ENCODE data around the gene VWC2L. TPM values are rescaled to one million over a fixed set of nuclear protein-coding genes. Genes with fewer than 3 reads are reported as not detected.

Gene VWC2L
- total RNA-seq, 1 experiment from 2014 or later, result not detected

- Histone ChIP-seq H3K4me1 (no peaks in the 10 kb centered on the region), H3K27me3 (replicated peaks; ENCODE audit: control insufficient read depth, insufficient read depth, low read length) (no peaks in the 10 kb centered on the region), H3K9me3 (no peaks in the 10 kb centered on the region), H3K36me3 (ENCODE audit: control insufficient read depth, insufficient read depth, low read length) (no peaks in the 10 kb centered on the region), H3K4me3 (ENCODE audit: low read depth, low read length) (no peak overlapping the region)
- H3K4me3 Mint-ChIP-seq (ENCODE audit: unreplicated experiment), result no peak overlapping the region
- ChIA-PET CTCF (no interaction called here), POLR2A (no interaction called here)
- no TSS peak for BruUV-seq (replicated peaks)
- TF ChIP-seq, protein P1, sequence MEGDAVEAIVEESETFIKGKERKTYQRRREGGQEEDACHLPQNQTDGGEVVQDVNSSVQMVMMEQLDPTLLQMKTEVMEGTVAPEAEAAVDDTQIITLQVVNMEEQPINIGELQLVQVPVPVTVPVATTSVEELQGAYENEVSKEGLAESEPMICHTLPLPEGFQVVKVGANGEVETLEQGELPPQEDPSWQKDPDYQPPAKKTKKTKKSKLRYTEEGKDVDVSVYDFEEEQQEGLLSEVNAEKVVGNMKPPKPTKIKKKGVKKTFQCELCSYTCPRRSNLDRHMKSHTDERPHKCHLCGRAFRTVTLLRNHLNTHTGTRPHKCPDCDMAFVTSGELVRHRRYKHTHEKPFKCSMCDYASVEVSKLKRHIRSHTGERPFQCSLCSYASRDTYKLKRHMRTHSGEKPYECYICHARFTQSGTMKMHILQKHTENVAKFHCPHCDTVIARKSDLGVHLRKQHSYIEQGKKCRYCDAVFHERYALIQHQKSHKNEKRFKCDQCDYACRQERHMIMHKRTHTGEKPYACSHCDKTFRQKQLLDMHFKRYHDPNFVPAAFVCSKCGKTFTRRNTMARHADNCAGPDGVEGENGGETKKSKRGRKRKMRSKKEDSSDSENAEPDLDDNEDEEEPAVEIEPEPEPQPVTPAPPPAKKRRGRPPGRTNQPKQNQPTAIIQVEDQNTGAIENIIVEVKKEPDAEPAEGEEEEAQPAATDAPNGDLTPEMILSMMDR (IDR thresholded peaks at IDR 0.05; ENCODE audit: insufficient read depth in 1 of 2, low read depth in 1 of 2, low read length in 1 of 2, severe bottlenecking in 1 of 2, unreplicated experiment in 1 of 2), result no peak
- no peaks in the 10 kb centered on the region for H3K4me1 Mint-ChIP-seq (ENCODE audit: low read depth, unreplicated experiment)
- H3K36me3 Mint-ChIP-seq (ENCODE audit: insufficient read depth, unreplicated experiment), result no peaks in the 10 kb centered on the region
- no peak for DNase-seq
- no peak overlapping the region for H3K27ac Mint-ChIP-seq (ENCODE audit: unreplicated experiment)
- no peaks in the 10 kb centered on the region for H3K9me3 Mint-ChIP-seq (ENCODE audit: unreplicated experiment)
- intact Hi-C loops (cut with micrococcal nuclease; ENCODE audit: unreplicated experiment), result no loop called here
- peaks cover 3% of the 10 kb centered on the region for H3K27me3 Mint-ChIP-seq (ENCODE audit: insufficient read depth, unreplicated experiment)
Observed at GRCh38 chr2:214611015-214611414, 200.2 kb downstream of the VWC2L start.

- intact Hi-C loops (cut with micrococcal nuclease; ENCODE audit: unreplicated experiment), result no loop called here
- H3K4me1 ChIP-seq, result no peaks in the 10 kb centered on the region
- H3K4me3 Mint-ChIP-seq (ENCODE audit: unreplicated experiment), result no peak overlapping the region
- ChIA-PET POLR2A (no interaction called here), CTCF (no interaction called here)
- no peaks in the 10 kb centered on the region for H3K27me3 Mint-ChIP-seq (ENCODE audit: insufficient read depth, unreplicated experiment)
- no peaks in the 10 kb centered on the region for H3K36me3 ChIP-seq (ENCODE audit: control insufficient read depth, insufficient read depth, low read length)
- no peaks in the 10 kb centered on the region for H3K36me3 Mint-ChIP-seq (ENCODE audit: insufficient read depth, unreplicated experiment)
- H3K27me3 ChIP-seq (replicated peaks; ENCODE audit: control insufficient read depth, insufficient read depth, low read length), result no peaks in the 10 kb centered on the region
- no peak overlapping the region for H3K4me3 ChIP-seq (ENCODE audit: low read depth, low read length)
- H3K9me3 ChIP-seq, result no peaks in the 10 kb centered on the region
- H3K4me1 Mint-ChIP-seq (ENCODE audit: low read depth, unreplicated experiment), result no peaks in the 10 kb centered on the region
- H3K27ac Mint-ChIP-seq (ENCODE audit: unreplicated experiment), result no peak overlapping the region
- TF ChIP-seq, protein P1 (IDR thresholded peaks at IDR 0.05; ENCODE audit: insufficient read depth in 1 of 2, low read depth in 1 of 2, low read length in 1 of 2, severe bottlenecking in 1 of 2, unreplicated experiment in 1 of 2), result no peak
- H3K9me3 Mint-ChIP-seq (ENCODE audit: unreplicated experiment), result no peaks in the 10 kb centered on the region
- BruUV-seq (replicated peaks), result no TSS peak
- DNase-seq, result no peak
Observed at GRCh38 chr2:214624166-214624760, 213.4 kb downstream of the VWC2L start.

- Mint-ChIP-seq H3K27ac (ENCODE audit: unreplicated experiment) (no peak overlapping the region), H3K4me1 (ENCODE audit: low read depth, unreplicated experiment) (no peaks in the 10 kb centered on the region), H3K36me3 (ENCODE audit: insufficient read depth, unreplicated experiment) (no peaks in the 10 kb centered on the region), H3K4me3 (ENCODE audit: unreplicated experiment) (no peak overlapping the region), H3K9me3 (ENCODE audit: unreplicated experiment) (no peaks in the 10 kb centered on the region), H3K27me3 (ENCODE audit: insufficient read depth, unreplicated experiment) (no peaks in the 10 kb centered on the region)
- Histone ChIP-seq H3K4me1 (no peaks in the 10 kb centered on the region), H3K9me3 (no peaks in the 10 kb centered on the region), H3K27me3 (replicated peaks; ENCODE audit: control insufficient read depth, insufficient read depth, low read length) (no peaks in the 10 kb centered on the region), H3K4me3 (ENCODE audit: low read depth, low read length) (no peak overlapping the region), H3K36me3 (ENCODE audit: control insufficient read depth, insufficient read depth, low read length) (no peaks in the 10 kb centered on the region)
- ChIA-PET POLR2A (no interaction called here), CTCF (no interaction called here)
- no peak for DNase-seq
- no TSS peak for BruUV-seq (replicated peaks)
- intact Hi-C loops (cut with micrococcal nuclease; ENCODE audit: unreplicated experiment), result no loop called here
- TF ChIP-seq, protein P1 (IDR thresholded peaks at IDR 0.05; ENCODE audit: insufficient read depth in 1 of 2, low read depth in 1 of 2, low read length in 1 of 2, severe bottlenecking in 1 of 2, unreplicated experiment in 1 of 2), result no peak
Observed at GRCh38 chr2:214628091-214628490, 217.2 kb downstream of the VWC2L start.
